ENCODE measurements around the gene PLET1. TPM values are rescaled to one million over a fixed set of nuclear protein-coding genes. Genes with fewer than 3 reads are reported as not detected.

The PLET1 gene
- total RNA-seq, 1 experiment from 2014 or later: not detected

DNA sequence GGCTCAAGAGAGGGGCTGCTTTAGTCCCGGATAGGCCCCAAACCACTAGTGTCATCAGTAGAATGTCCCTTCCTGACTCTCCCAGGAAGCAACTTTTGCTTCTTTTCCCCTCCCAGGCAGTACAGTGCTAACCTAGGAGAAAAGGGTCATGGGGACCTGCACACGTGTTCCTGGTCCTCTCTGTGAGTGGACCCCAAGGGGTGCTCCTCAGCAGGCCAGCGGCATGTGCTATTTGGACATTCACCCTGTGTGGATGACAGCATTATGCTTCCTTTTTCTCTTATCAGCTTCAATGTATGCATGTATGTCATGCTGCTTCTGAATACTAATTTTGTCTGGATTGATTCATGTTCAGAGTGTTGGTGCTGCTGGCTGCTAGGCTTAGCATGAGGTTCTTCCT lies 18.1 kb upstream of the PLET1 start:
- H4K91ac ChIP-seq (ENCODE audit: insufficient read length, low read depth, low read length): no peak overlapping the region
- H3K9me3 ChIP-seq (ENCODE audit: control insufficient read depth, low read depth, low read length): no peaks in the 10 kb centered on the region
- no peak overlapping the region for H2BK20ac ChIP-seq (ENCODE audit: low read depth, low read length, poor library complexity, severe bottlenecking)
- no CpG with 5 or more reads among the region's 3 CpGs for WGBS (ENCODE audit: extremely low coverage, insufficient read length, low lambda C conversion rate)
- no peak overlapping the region for H3K18ac ChIP-seq (ENCODE audit: insufficient read length, low read depth, low read length)
- H3K23ac ChIP-seq (ENCODE audit: insufficient read length, low read depth, low read length): no peak overlapping the region
- H2AK5ac ChIP-seq (ENCODE audit: insufficient read length, low read length): no peak overlapping the region
- no peaks in the 10 kb centered on the region for H4K20me1 ChIP-seq (ENCODE audit: control insufficient read depth, insufficient read depth, insufficient read length)
- H3K4me2 ChIP-seq (ENCODE audit: insufficient read depth, insufficient read length, low read length): no peak overlapping the region
- no peak overlapping the region for H3K27ac ChIP-seq (ENCODE audit: insufficient read length, low read depth, low read length)
- no peaks in the 10 kb centered on the region for H3K36me3 Mint-ChIP-seq (ENCODE audit: insufficient read depth in 1 of 3, low read depth in 3 of 3)
- TF ChIP-seq, protein P1, sequence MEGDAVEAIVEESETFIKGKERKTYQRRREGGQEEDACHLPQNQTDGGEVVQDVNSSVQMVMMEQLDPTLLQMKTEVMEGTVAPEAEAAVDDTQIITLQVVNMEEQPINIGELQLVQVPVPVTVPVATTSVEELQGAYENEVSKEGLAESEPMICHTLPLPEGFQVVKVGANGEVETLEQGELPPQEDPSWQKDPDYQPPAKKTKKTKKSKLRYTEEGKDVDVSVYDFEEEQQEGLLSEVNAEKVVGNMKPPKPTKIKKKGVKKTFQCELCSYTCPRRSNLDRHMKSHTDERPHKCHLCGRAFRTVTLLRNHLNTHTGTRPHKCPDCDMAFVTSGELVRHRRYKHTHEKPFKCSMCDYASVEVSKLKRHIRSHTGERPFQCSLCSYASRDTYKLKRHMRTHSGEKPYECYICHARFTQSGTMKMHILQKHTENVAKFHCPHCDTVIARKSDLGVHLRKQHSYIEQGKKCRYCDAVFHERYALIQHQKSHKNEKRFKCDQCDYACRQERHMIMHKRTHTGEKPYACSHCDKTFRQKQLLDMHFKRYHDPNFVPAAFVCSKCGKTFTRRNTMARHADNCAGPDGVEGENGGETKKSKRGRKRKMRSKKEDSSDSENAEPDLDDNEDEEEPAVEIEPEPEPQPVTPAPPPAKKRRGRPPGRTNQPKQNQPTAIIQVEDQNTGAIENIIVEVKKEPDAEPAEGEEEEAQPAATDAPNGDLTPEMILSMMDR (conservative IDR thresholded peaks at IDR 0.05): no peak
- no peak overlapping the region for H2AFZ ChIP-seq (ENCODE audit: low read length)
- no peak overlapping the region for H3K56ac ChIP-seq (ENCODE audit: insufficient read length, low read depth, low read length)
- no peak overlapping the region for H2BK5ac ChIP-seq (ENCODE audit: insufficient read length, low read length)
- H3K4me1 Mint-ChIP-seq: peaks cover 16 to 25% of the 10 kb centered on the region in 2 experiments
- H3K23me2 ChIP-seq (ENCODE audit: insufficient read length, low read depth, low read length, poor library complexity, severe bottlenecking): peaks cover 5% of the 10 kb centered on the region
- DNase-seq: no peak
- no peak overlapping the region for H4K5ac ChIP-seq (ENCODE audit: insufficient read length, low read depth, low read length)
- H3K79me1 ChIP-seq (ENCODE audit: insufficient read depth, low read depth, low read length, poor library complexity, severe bottlenecking): no peaks in the 10 kb centered on the region
- no peaks in the 10 kb centered on the region; the same call in 1 of the 2 replicates for H3K4me1 ChIP-seq (ENCODE audit: insufficient read depth, low read length)
- no peaks in the 10 kb centered on the region for H3K9me3 Mint-ChIP-seq
- no peak overlapping the region for H3K4ac ChIP-seq (ENCODE audit: low read depth, low read length)
- no peak overlapping the region for H2BK120ac ChIP-seq (ENCODE audit: low read depth, low read length, poor library complexity, severe bottlenecking)
- H3K79me2 ChIP-seq (ENCODE audit: insufficient read depth, low read length): no peaks in the 10 kb centered on the region
- no peak overlapping the region for H3K27ac Mint-ChIP-seq
- H2BK15ac ChIP-seq (ENCODE audit: low read depth, low read length): no peak overlapping the region
- no peak overlapping the region for H3K9ac ChIP-seq (ENCODE audit: extremely low read depth, insufficient read length, low read length)
- no peak overlapping the region for H3K14ac ChIP-seq (ENCODE audit: insufficient read depth, low read length)
- no peak overlapping the region for H4K8ac ChIP-seq (replicated peaks; ENCODE audit: insufficient read length, low read depth, low read length)
- peaks cover 1% of the 10 kb centered on the region for H3K27me3 Mint-ChIP-seq (ENCODE audit: low read depth)
- H3K4me3 Mint-ChIP-seq: no peak overlapping the region; a peak in 1 of 5 replicates
- H2BK12ac ChIP-seq (ENCODE audit: insufficient read length, low read depth, low read length): no peak overlapping the region
- no peak overlapping the region for H3T11ph ChIP-seq (ENCODE audit: low read length)
- no peaks in the 10 kb centered on the region for H3K27me3 ChIP-seq (ENCODE audit: insufficient read depth, low read length)
